Right kidney (tissue), 9 donors: ENCODE data around the gene ARHGAP4.
A peak's percentile ranks its signal among the peaks of the same experiment; 100 is the strongest.

ENCODE experiments used
- DNase-seq: peaks from one replicate; pipeline ENCODE4 v3.0.0-alpha.2; 2016
- long read RNA-seq, 8 donors: transcript quantifications; one replicate each; lab custom pipeline, GENCODE V29; 2026

The ARHGAP4 gene
- long read RNA-seq, donor 1, partial matches to known transcripts, result 0 of 2 reads
- long read RNA-seq, donor 1, other reads (novel, unspliced or antisense), result 0 of 2 reads
- long read RNA-seq, donor 2, partial matches to known transcripts, result 0 of 2 reads
- long read RNA-seq, donor 2, other reads (novel, unspliced or antisense), result 0 of 2 reads
- long read RNA-seq, donor 3, result 0 reads
- long read RNA-seq, donor 4, partial matches to known transcripts, result 0 of 2 reads
- long read RNA-seq, donor 4, other reads (novel, unspliced or antisense), result 0 of 2 reads
- long read RNA-seq, donor 5, partial matches to known transcripts, result 0 of 3 reads
- long read RNA-seq, donor 5, other reads (novel, unspliced or antisense), result 0 of 3 reads
- long read RNA-seq, donor 6, partial matches to known transcripts, result 8 of 9 reads
- long read RNA-seq, donor 6, other reads (novel, unspliced or antisense), result 0 of 9 reads
- long read RNA-seq, donor 7, partial matches to known transcripts, result 0 of 1 reads
- long read RNA-seq, donor 7, other reads (novel, unspliced or antisense), result 0 of 1 reads
- long read RNA-seq, donor 8, partial matches to known transcripts, result 0 of 1 reads
- long read RNA-seq, donor 8, other reads (novel, unspliced or antisense), result 0 of 1 reads

GRCh38 chrX:153925739-153926551 lies at the start of gene ARHGAP4:
TSS of gene ARHGAP4 (minus strand) at chrX:153926264. CDS start at chrX:153926202, 62 bp downstream.
- DNase-seq, result peak; percentile 47

- DNase-seq, result no peak
Observed at GRCh38 chrX:153974726-153975286, 48.7 kb upstream of the ARHGAP4 start.

- no peak for DNase-seq
Observed at GRCh38 chrX:153974003-153974725, 48.1 kb upstream of the ARHGAP4 start.

- DNase-seq, result no peak
Observed at GRCh38 chrX:153973127-153974002, 47.3 kb upstream of the ARHGAP4 start.

- peak; percentile 77 for DNase-seq
Observed at GRCh38 chrX:153972368-153973126, 46.5 kb upstream of the ARHGAP4 start, which contains the start of gene TMEM187. TSS of gene TMEM187 (plus strand) at chrX:153972754. CDS start at chrX:153982063, 9,309 bp downstream.

GRCh38 chrX:153971450-153972367 lies 45.6 kb upstream of the ARHGAP4 start, which contains the start of gene HCFC1:
TSS of gene HCFC1 (minus strand) at chrX:153971818. CDS start at chrX:153970840, 978 bp downstream.
- peak; percentile 95 for DNase-seq

- peak; percentile 81 for DNase-seq
Observed at GRCh38 chrX:153971124-153971449, 45.0 kb upstream of the ARHGAP4 start.

- peak; percentile 80 for DNase-seq
Observed at GRCh38 chrX:153970357-153971123, 44.5 kb upstream of the ARHGAP4 start.

- no peak for DNase-seq
Observed at GRCh38 chrX:153969904-153970356, 43.9 kb upstream of the ARHGAP4 start.

GRCh38 chrX:153969125-153969903 lies 43.2 kb upstream of the ARHGAP4 start:
- no peak for DNase-seq

GRCh38 chrX:153968754-153969124 lies 42.7 kb upstream of the ARHGAP4 start:
- DNase-seq, result no peak

- DNase-seq, result no peak
Observed at GRCh38 chrX:153968255-153968654, 42.2 kb upstream of the ARHGAP4 start.

GRCh38 chrX:153967536-153968224 lies 41.6 kb upstream of the ARHGAP4 start:
- no peak for DNase-seq

- no peak for DNase-seq
Observed at GRCh38 chrX:153966841-153967535, 40.9 kb upstream of the ARHGAP4 start.

GRCh38 chrX:153966283-153966688 lies 40.2 kb upstream of the ARHGAP4 start:
- DNase-seq, result no peak

- DNase-seq, result no peak
Observed at GRCh38 chrX:153965406-153965805, 39.3 kb upstream of the ARHGAP4 start.
